HG02798 (cell line): ENCODE measurements around the gene SSTR4.

ENCODE experiments used
- ATAC-seq: cut with Tn5 transposase; IDR thresholded peaks from one replicate; pipeline ENCODE4 v1.9.1; 2021; ENCODE audit warnings: mild to moderate bottlenecking; ENCODE audit not compliant: unreplicated experiment, poor library complexity

The SSTR4 gene

GRCh38 chr20:23039136-23039875, 4.2 kb downstream of the SSTR4 start:
- ATAC-seq: no peak

- ATAC-seq: no peak
These were observed 4.9 kb downstream of the SSTR4 start for GRCh38 chr20:23039885-23040508.

GRCh38 chr20:23042270-23042669, 7.2 kb downstream of the SSTR4 start:
- ATAC-seq: no peak

GRCh38 chr20:23043376-23043775, 8.3 kb downstream of the SSTR4 start:
- no peak for ATAC-seq

- ATAC-seq: no peak
These were observed 11.3 kb downstream of the SSTR4 start for GRCh38 chr20:23046431-23046830.

GRCh38 chr20:23047001-23047737, 12.1 kb downstream of the SSTR4 start:
- ATAC-seq: no peak

GRCh38 chr20:23047738-23048214, 12.7 kb downstream of the SSTR4 start:
- no peak for ATAC-seq

GRCh38 chr20:23048283-23049200, 13.4 kb downstream of the SSTR4 start:
- no peak for ATAC-seq

GRCh38 chr20:23049201-23050075, 14.3 kb downstream of the SSTR4 start, which contains the start of gene THBD:
Gene THBD (minus strand): TSS chr20:23049672. CDS start chr20:23049504, 168 bp downstream.
- ATAC-seq: no peak

- ATAC-seq: no peak
These were observed 15.1 kb downstream of the SSTR4 start for GRCh38 chr20:23050076-23050838.

GRCh38 chr20:23050847-23051627, 15.9 kb downstream of the SSTR4 start:
- ATAC-seq: no peak

- no peak for ATAC-seq
These were observed 17.8 kb downstream of the SSTR4 start for GRCh38 chr20:23052904-23053303.

- no peak for ATAC-seq
These were observed 23.1 kb downstream of the SSTR4 start for GRCh38 chr20:23058240-23058639.

- no peak for ATAC-seq
These were observed 23.9 kb downstream of the SSTR4 start for GRCh38 chr20:23059001-23059400.

- no peak for ATAC-seq
These were observed 24.7 kb downstream of the SSTR4 start for GRCh38 chr20:23059846-23060245.

- no peak for ATAC-seq
These were observed 25.5 kb downstream of the SSTR4 start for GRCh38 chr20:23060629-23061028.

GRCh38 chr20:23061262-23061661, 26.1 kb downstream of the SSTR4 start:
- no peak for ATAC-seq
